GM21390 (cell line): ENCODE measurements around the gene STX2.
"Not testable (repeated sequence)": the region's sequence is repeated elsewhere in the genome, so short reads cannot be mapped to it uniquely, and the experiment has no call there.

ENCODE experiments used
- ATAC-seq: cut with Tn5 transposase; IDR thresholded peaks from one replicate; pipeline ENCODE4 v1.9.1; 2021; ENCODE audit not compliant: unreplicated experiment

Gene STX2

DNA sequence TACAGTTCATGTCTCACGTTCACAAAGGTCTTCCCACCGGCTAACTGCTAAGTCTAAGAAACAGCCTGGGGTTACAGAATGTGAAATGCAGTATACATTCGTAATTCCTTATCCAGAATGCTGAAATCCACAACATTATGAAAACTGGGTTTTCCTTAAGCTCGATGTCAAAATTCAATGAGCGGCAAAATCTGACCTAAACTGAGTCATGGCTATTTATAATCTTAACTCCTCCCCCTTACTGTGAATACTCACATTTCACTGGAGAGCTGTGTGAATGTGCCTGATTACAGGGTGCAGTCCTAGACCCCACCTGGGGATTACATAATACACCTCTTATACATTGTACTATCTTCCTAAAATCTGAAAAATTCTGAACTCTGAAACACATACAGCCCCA, 35.3 kb downstream of the STX2 start:
- no peak for ATAC-seq

DNA sequence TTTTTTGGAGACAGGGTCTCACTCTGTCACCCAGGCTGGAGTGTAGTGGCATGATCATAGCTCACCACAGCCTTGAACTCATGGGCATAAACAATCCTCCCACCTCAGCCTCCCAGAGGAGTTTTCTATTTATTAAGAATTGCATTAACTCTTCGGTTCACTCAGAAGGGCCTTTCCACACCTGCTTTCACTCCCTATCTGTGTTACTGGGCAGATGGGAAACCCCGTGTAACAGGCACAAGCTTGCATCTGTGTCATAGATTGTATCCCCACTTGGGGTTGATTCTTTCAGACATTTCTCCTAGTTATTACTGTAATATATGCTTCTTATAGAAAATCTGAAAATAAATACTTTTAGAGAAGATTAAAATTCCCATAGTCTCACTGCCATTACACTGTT, 38.7 kb downstream of the STX2 start:
- no peak for ATAC-seq

DNA sequence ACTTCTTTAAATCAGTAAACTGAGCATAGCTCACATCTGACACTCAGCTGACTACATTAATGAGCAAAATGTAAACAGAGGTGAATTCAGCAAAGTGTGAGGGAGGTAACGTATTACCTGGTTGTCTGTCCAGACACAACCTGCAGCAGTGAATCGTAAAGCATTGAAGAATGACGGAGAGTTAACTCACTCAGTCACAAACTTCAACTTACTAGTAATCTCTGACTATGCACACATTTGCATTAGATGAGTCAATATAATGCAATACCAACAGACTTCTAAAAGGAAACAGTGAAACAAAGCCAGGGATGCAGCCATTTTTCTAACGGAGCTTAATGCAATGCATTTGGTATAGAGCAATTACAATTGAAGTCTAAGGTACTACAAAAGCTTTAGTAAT, 40.0 kb downstream of the STX2 start:
- ATAC-seq, result no peak

DNA sequence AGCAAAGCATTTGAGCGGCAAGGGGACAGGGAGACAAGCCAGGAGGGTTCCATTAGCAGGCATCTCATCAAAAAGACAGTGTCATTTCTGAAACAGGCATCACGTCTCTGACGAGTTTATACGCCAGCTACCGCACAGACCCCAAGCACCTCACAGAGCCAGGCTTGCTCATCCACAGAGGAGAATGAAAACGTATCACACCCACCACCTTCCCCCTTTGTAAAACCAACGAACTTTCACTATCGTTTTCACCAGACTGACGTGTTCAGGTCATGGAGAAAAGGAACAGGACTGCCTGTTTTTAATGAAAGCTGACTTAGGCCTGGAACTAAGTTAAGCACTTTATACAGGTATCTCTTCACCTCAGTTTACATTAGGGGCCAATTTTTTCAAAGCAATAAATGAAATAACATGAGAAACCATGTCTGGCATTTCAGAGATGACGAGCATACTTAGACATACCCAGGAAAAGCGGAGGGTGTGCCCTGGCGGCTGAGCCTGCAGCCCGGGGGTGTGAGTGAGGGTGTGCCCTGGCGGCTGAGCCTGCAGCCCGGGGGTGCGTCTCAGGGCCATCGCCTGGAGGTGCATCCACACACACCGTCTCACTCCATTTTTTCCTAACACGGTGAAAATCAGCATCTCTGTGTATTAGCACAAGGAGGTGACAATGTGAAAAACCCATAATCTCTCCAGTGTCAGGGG, 41.9 kb downstream of the STX2 start:
- peak; percentile 91 for ATAC-seq

DNA sequence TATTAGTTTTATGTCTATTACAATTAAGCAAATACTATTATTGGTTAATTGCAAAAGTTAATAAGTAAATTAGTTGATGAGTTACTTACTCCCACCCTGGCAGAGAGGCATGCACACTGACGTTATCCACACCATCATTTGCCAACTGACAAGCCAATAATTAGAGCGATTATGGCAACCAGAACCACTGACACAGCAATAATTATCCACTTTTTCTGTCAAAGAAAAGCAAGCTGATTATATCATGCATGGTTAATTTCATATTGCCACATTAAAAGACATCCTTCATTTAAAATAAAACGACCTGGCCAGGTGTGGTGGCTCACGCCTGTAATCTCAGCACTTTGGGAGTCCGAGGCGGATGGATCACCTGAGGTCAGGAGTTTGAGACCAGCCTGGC, 43.1 kb downstream of the STX2 start:
- ATAC-seq, result no peak

DNA sequence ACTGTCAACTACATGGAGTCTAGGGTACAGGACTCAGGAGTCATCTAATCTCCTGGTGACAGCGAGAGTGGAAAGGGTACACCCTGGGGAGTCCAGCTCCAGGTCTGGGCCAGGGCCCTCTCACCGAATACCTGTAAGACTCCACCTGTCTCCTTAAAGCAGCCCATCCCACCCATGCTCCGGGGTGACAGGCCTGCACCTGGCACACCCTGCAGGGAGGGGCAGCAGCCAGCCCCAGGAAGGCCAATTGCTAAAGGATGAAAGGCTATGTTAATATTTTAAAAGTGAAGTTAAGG, 45.5 kb downstream of the STX2 start:
- no peak for ATAC-seq

DNA sequence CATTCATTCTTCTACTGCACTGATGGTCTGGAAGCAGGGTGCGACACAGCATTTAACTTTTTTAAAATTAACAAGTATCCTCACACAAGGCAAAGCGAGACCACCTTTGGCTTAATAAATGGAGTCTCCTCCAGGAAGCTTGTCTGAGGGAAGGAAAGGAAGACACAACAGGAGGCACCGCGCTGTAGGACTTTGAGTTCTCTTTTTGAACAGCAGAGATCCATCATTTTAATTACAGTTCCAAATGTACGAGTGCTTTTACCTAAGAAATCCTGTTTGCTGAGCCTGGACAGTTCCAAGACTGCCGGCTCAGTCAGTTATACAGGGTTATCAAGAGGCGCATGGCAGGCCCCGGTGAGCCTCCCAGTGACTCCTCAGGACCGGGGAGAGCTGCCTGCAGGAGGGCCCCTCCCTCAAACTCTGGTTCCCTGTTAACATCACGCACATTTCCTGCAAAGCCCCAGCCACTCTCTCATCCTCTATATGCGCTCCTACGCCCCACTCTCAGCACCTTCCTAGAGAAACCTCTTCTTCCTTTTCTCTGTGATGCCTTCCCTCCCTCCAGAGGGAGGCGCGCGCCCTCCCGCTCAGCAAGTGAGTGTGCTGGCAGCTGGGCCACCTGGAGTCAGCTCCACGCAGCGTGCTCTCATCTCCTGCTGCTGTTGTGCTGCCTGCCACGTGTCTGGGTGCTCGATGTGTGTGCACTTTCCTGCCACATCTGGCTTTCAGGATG, 46.1 kb downstream of the STX2 start:
- no peak for ATAC-seq

DNA sequence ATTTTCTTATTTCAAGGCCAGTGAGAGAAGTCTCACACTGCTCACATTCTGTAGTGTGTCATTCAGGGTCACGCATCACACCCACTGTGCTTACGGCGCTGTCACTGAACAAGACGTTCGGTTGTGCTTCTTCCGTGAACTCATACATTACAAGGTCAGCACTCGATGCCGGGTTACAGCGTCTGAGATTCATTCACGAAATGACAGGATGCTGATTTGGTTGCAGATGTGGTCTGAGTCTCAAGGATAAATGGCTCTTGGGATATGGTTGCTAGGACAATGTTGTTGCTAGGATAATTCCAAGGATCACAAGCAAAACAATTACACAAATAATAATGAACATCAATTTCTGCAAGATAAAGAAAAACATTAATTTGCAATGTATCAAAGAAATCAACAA, 47.4 kb downstream of the STX2 start:
- ATAC-seq, result no peak

DNA sequence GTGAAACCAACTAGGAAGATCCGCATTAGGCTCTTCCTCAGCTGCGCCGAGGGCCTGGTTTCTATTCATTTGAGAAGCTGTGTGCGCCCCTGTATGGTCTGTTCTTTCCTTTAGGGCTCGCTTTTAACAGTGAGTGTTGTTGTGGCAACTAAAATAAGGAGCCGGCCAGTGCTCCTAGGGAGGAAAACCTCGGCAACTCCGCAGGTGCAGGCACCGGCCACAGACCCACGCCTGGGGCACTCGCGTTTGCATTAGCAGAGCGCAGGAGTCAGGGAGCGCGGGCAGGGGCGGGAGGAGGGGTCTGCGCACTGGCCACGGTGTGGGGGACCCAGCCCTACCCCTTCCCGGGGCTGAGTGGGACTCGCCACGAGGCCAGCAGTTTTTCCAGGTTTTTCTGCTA, 50.5 kb downstream of the STX2 start:
- no peak for ATAC-seq

DNA sequence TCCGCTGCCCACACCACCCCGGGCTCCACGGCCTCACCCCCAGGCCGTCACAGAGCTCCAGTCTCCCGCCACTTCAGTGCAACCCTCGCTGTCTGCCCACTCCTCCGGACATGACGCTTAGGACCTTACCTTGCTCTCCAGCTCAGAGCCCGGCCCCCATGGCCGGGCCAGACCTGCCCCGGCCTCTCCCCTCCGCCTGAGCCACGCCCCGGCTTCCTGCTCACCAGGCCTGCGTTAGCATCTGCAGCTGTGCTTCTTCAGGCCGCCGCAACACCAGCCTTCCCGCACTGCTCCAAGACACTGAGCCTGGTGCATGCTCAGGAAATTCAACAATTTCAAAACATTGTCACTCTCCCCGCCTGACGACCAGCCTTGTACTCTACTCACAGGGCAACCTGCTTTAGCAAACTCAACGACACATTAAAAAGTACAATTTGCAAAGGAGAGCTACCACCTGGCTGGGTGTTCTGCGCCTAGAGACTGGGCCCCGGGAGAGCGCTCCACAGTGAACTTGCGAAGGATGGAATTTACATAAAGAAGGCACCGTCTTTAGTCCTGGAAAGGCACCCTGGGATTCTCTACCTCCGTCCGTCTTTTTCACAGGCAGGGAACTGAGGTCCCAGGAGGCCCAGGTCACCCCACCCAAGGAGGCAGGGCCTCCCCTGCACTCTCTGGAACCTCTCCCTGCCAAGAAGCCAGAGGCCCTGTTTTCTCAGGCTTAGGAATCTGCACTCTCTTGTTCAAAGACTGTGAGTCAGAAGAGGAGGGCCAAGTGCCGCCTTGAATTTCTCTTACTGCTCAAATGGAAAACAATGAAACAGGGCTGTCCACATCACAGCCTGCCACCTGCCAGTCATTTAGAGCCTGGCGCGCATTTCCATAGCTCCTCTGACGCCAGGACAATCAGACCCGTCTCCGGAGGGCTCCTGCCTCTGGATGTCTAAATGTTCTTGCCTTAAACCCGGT, 51.3 kb downstream of the STX2 start:
- ATAC-seq, result no peak

DNA sequence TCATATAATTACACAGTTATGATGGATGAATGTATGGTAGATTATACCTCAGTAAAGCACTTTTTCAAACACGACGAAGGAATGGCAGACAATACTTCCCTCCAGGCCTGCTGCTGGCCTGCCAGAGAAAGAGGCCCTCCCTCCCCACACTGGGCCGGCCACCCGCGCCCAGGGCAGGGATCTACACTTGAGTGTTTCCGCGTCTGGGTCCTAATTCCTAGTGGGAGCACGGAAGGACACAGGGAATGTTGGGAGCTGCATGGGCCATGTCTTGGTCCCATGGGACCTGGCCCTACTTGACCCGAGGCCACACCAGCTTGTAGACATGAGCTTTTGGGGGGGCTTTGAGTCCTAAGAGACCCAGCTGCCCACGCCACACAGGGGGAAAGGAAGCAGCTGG, 52.0 kb downstream of the STX2 start:
- ATAC-seq, result no peak

DNA sequence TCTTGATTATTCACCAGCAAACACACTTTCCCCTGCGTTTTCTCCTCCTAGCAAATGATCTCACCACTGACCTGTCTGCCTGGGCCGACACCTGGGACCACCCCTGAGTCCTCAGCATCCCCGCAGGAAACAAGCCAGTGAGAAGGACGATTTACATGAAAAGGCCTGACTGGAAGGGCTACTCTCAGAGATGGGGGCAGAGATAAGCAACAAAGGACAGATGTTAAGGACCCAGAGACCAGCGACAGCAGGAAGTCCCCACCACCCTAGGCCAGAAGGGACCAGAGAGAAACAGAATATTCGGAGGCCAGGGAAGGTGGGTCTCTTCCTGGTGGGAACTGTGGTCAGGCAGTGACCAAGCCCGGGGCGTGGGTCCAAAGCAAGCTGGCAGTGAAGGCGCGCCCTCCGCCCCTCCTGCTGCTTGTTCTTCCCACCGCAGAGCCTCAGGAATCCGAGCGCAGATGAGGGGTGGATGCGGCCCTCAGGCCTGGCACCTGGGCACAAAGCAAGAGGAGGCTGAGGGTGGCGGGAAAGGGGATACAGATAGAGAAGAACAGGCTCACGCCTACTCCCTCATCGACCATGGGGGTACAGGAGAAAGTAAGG, 55.8 kb downstream of the STX2 start:
- ATAC-seq, result no peak

DNA sequence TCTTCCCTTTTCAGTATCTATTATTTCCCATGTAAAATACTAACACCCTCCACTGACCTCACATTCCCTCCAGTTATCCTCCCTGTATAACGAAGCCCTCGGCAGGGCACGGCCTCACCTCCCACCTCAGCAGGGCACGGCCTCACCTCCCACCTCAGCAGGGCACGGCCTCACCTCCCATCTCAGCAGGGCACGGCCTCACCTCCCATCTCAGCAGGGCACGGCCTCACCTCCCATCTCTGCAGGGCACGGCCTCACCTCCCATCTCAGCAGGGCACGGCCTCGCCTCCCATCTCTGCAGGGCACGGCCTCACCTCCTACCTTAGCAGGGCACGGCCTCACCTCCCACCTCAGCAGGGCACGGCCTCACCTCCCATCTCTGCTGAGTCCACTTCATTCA, 56.8 kb downstream of the STX2 start:
- not testable (repeated sequence) for ATAC-seq

DNA sequence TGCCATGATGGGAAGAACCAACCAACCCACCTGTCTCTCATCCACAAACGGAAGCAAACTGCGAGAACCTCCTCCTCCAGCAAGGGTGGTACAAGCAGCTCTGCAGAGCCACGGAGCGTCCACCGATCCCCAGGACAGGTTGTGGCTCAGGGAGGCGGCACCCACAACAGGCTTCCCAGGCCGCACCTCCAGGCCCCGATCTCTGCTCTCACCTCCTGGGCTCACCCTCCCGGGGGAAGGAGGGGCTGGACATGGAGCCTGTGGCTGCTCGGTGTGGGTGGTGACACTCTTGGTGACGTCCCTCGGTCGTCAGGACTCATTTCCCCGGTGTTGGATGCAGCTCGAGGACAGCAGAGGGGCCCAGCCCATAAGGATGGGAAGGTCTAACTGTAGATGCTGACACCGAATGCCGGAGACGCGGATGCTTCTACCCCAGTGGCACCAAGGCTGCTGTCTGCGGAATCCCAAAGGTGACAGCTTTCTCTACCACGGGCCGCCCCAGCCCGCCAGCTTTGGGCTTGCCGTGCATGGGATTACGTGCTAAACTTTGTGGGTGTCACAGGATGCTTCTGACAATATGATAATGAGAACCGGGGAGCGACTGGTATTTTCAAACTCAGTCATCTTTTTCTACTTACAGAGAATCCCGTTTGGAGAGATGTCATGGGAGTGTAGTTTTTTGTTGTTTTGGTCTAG, 58.0 kb downstream of the STX2 start:
- no peak for ATAC-seq

DNA sequence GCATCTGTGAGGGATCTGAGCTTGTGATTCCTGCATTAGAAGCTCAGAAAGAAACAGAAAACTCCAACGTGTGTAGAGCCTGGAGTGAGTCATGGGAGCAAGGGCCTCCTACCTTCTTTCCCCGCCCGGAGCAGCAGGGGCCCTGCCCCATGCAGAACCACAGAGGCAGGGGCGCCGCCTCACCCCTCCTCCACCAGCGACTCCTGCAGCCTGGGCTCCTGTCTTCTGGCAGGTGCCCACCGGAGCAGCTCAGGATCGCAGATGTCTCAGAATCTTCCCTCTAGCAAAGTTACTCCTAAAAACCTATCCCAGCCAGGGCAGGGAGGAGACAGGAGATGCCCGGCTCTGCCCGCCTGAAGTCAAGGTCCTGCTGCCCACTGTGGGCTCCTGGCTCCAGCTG, 58.7 kb downstream of the STX2 start:
- no peak for ATAC-seq

DNA sequence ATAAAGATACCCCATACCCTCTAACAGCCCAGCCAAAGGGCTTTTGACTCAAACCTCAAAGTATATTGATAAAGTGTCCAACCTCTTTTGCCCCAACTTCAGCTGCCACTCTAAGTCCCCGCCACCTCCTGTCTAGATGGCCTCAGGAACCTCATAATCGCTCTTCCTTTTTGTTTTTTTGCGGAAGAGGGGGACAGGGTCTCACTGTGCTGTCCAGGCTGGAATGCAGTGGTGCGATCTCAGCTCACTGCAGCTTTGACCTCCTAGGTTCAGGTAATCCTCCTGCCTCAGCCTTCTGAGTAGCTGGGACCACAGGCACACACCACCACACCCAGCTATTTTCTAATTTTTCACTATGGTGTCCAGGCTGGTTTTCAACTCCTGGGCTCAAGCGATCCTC, 60.3 kb downstream of the STX2 start:
- ATAC-seq, result no peak

DNA sequence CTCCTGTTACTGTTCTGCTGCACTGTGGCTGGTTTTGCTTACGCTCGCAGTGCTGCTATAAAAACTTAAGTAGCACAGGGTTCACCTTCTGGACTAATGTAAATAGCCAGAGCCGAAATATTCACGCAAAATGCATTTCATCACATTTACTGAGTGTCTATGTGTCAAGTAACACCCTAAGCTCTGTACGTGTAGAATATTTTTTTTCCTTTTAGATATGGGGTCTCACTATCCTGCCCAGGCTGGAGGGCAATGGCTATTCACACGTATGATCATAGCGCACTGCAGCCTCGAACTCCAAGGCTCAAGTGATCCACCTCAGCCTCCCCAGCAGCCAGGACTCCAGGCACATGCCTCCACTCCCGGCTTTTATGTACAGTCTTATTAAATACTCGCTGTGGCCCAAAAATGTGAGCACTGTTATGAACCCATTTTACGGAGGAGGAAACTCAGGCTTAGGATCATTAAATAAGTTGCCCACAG, 62.2 kb downstream of the STX2 start:
- ATAC-seq, result no peak

DNA sequence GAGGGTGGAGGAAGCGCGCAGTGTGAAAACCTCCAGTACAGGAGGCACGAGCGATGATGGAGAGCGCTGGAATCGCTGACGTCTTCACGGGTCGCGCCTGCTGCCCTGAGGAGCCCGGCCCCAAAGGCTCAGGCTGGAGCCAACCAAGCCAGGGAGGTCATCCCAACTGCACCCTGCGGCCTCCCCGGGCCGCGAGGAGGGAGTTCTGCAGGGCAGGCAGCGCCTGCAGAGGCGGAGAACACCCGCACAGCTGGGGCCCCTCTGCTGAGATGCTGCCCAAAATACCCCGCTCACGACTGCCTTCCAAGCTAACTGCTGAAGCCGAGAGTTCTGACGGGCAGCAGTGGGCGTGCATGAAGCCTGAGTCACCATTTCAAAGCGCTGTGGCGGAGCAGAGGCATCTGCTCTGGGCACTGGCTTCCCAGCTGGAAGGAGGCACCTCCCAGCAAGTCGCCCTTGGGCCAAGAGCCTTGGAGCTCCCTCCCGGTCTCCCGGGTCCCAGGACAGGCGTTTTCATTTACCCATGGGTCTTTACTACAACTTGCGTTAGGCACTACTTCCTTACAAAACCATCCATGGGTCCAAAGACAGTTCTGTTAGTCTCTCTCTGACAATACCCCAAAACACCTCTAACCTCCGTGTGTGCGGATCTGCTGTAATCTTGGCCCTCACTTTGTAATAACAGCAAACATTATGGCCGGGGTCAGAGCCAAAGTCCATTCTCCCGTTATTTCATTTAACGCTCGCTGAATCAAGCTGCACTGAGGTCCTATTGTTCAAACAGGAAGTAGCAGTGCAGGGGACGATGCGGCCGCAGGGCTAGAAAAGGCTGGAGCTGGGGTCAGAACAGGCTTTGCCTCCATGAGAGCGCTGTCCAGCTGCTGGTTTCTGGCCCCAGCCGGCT, 62.8 kb downstream of the STX2 start:
- ATAC-seq, result peak; percentile 58

DNA sequence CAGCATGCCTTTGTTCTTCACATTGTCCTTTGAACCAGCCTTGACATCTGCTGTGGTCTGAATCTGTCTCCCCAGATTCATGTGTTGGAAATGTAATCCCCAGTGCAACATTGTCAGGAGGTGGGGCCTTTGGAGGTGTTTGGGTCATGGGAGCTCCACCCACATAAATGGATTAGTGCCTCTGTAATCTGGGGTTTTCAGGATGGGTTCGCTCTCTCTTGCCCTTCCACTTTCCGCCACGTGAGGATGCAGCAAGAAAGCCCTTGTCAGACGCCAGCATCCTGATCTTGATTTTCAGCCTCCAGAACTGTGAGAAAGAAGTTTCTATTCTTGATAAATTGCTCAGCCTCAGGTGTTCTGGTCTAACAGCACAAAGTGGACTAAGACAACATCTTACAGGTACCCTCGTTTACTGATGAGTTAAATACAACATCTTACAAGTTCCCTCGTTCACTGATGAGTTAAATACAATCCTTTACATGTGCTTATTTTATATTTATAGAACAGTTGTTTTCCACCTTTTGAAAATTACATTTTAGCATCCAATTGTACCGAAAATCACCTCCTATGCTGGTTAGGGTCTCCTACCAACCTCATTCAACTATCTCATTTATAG, 68.5 kb downstream of the STX2 start:
- ATAC-seq, result no peak
